GM23248 (cell line): Measurements from ENCODE around the gene TNFSF13. TPM values are rescaled to one million over a fixed set of nuclear protein-coding genes. Genes with fewer than 3 reads are reported as not detected.
A peak's percentile ranks its signal among the peaks of the same experiment; 100 is the strongest.

Source experiments
- DNase-seq: peaks from one replicate; pipeline ENCODE4 v3.0.0-alpha.2; 2015
- H2AFZ ChIP-seq: fragments of 200-600 bp; sonication (generic); 2 replicates; pipeline ENCODE4 v1.6.1; 2016; ENCODE audit warnings: antibody characterized with exemption
- H3F3A ChIP-seq: fragments of 200-600 bp; sonication (generic); 2 replicates; pipeline ENCODE4 v1.6.1; 2016; ENCODE audit warnings: mild to moderate bottlenecking, antibody characterized with exemption, mixed run types; ENCODE audit not compliant: insufficient read depth
- H3K27ac ChIP-seq: fragments of 200-600 bp; sonication (generic); 2 replicates; pipeline ENCODE4 v1.5.1; 2016; ENCODE audit warnings: mild to moderate bottlenecking
- H3K27me3 ChIP-seq: fragments of 200-600 bp; sonication (generic); replicated peaks from 2 replicates; pipeline ENCODE4 v1.6.1; 2016; ENCODE audit warnings: mild to moderate bottlenecking; ENCODE audit not compliant: insufficient read depth
- H3K36me3 ChIP-seq: fragments of 200-600 bp; sonication (generic); 2 replicates; pipeline ENCODE4 v1.6.1; 2016; ENCODE audit warnings: low read depth, mild to moderate bottlenecking
- H3K4me1 ChIP-seq: fragments of 200-600 bp; sonication (generic); 2 replicates; pipeline ENCODE4 v1.6.1; 2016; ENCODE audit warnings: mild to moderate bottlenecking; ENCODE audit not compliant: insufficient read depth
- H3K4me2 ChIP-seq: fragments of 200-600 bp; sonication (generic); one replicate; pipeline ENCODE4 v1.6.1; 2016; ENCODE audit warnings: mild to moderate bottlenecking; ENCODE audit not compliant: unreplicated experiment
- H3K4me3 ChIP-seq: fragments of 200-600 bp; sonication (generic); 2 replicates; pipeline ENCODE4 v1.5.1; 2016; ENCODE audit warnings: mild to moderate bottlenecking
- H3K79me2 ChIP-seq: fragments of 200-600 bp; sonication (generic); 2 replicates; pipeline ENCODE4 v1.6.1; 2016; ENCODE audit warnings: mild to moderate bottlenecking; ENCODE audit not compliant: insufficient read depth
- H3K9ac ChIP-seq: fragments of 200-600 bp; sonication (generic); 2 replicates; pipeline ENCODE4 v1.6.1; 2016; ENCODE audit warnings: mild to moderate bottlenecking
- H3K9me2 ChIP-seq: fragments of 200-600 bp; sonication (generic); 2 replicates; pipeline ENCODE4 v1.6.1; 2016; ENCODE audit warnings: mixed run types, mild to moderate bottlenecking, moderate library complexity; ENCODE audit not compliant: insufficient read depth
- H3K9me3 ChIP-seq: fragments of 200-600 bp; sonication (generic); one replicate; pipeline ENCODE4 v1.6.1; 2017; ENCODE audit warnings: low read depth
- H4K20me1 ChIP-seq: fragments of 200-600 bp; sonication (generic); 2 replicates; pipeline ENCODE4 v1.6.0; 2016; ENCODE audit not compliant: insufficient read depth
- EZH2 ChIP-seq: fragments of 200-600 bp; sonication (generic); IDR thresholded peaks from 2 replicates; pipeline ENCODE4 v1.6.1; 2018; ENCODE audit warnings: antibody characterized with exemption, mild to moderate bottlenecking; ENCODE audit not compliant: insufficient read depth, poor library complexity, severe bottlenecking
- EZH2phosphoT487 ChIP-seq: fragments of 200-600 bp; sonication (generic); IDR thresholded peaks from 2 replicates; pipeline ENCODE4 v1.6.1; 2018; ENCODE audit warnings: antibody characterized with exemption, moderate library complexity, mild to moderate bottlenecking, low read depth; ENCODE audit not compliant: insufficient read depth
- WGBS, 2 experiments: methylation state at CpG; one replicate each; pipeline ENCODE4 v1.1.6; 2015 to 2017; ENCODE audit warnings: low lambda C conversion rate in 2 of 2, low coverage in 1 of 2; ENCODE audit errors: missing lambda C conversion rate in 2 of 2; 5-methylcytosine and 5-hydroxymethylcytosine counted together
- in situ Hi-C: fragments of 300-500 bp; cut with MboI; formaldehyde crosslinking; loops from 2 replicates; pipeline ENCODE4 v1.15.0; 2020
- polyA plus RNA-seq: library from polyadenylated mRNA; unstranded; fragments of >200 nt; fragmentation: Nextera tagmentation; extraction: Ambion mirVana; gene quantifications from 2 replicates; pipeline ENCODE4 v1.2.1, GENCODE V29; 2016
- total RNA-seq: library from RNA; depleted of rRNA; stranded (reverse); fragments of >200 nt; shearing (Covaris generic); gene quantifications from 2 replicates; pipeline ENCODE4 v1.2.3, GENCODE V29; 2014

TNFSF13 gene
- total and polyA plus RNA-seq, 2 experiments from 2014 or later: 1.4 TPM; not detected in 1

GRCh38 chr17:7576432-7576937 is 17.9 kb downstream of the TNFSF13 start:
- 61 to 67% methylated on average over 14 of the region's 14 CpGs for WGBS, 2 experiments
- Histone ChIP-seq H2AFZ (no peak overlapping the region), H3K4me1 (peaks cover 37% of the 10 kb centered on the region), H4K20me1 (peaks cover 33% of the 10 kb centered on the region), H3K27me3 (no peaks in the 10 kb centered on the region), H3K4me3 (no peak overlapping the region; the same call in 1 of the 2 replicates), H3K27ac (peak overlapping the region; percentile 96), H3K4me2 (peak overlapping the region; percentile 79), H3K9me2 (no peaks in the 10 kb centered on the region), H3K36me3 (peaks cover 44% of the 10 kb centered on the region), H3F3A (peaks cover 63% of the 10 kb centered on the region), H3K79me2 (peaks cover 75% of the 10 kb centered on the region), H3K9me3 (no peaks in the 10 kb centered on the region), H3K9ac (peak overlapping the region; percentile 99)
- in situ Hi-C loops: no loop called here
- TF ChIP-seq EZH2 (no peak), EZH2phosphoT487 (no peak)
- DNase-seq: peak; percentile 32

- Histone ChIP-seq H4K20me1 (peaks cover 33% of the 10 kb centered on the region), H2AFZ (no peak overlapping the region), H3K9ac (peak overlapping the region; percentile 99; the same call in 1 of the 2 replicates), H3K79me2 (peaks cover 81% of the 10 kb centered on the region), H3F3A (peaks cover 60% of the 10 kb centered on the region), H3K27ac (peak overlapping the region; percentile 96), H3K27me3 (no peaks in the 10 kb centered on the region), H3K9me2 (no peaks in the 10 kb centered on the region), H3K36me3 (peaks cover 44% of the 10 kb centered on the region), H3K4me1 (peaks cover 43% of the 10 kb centered on the region), H3K9me3 (no peaks in the 10 kb centered on the region), H3K4me3 (no peak overlapping the region), H3K4me2 (no peak overlapping the region)
- DNase-seq: no peak
- WGBS, 2 experiments: 70 to 72% methylated on average over 17 of the region's 17 CpGs
- TF ChIP-seq EZH2: no peak
- no peak for TF ChIP-seq EZH2phosphoT487
- in situ Hi-C loops: no loop called here
Measured at GRCh38 chr17:7577327-7578199, 19.0 kb downstream of the TNFSF13 start.

- peak within 1 kb of the TSS; percentile 55 for H3K4me2 ChIP-seq
Measured at GRCh38 chr17:7579001-7579833, 20.7 kb downstream of the TNFSF13 start, which contains the start of gene CD68. Gene CD68 (plus strand): TSS chr17:7579638. CDS start chr17:7579678, 40 bp downstream.

More at GRCh38 chr17:7579001-7579833, 20.7 kb downstream of the TNFSF13 start, which contains the start of gene CD68:
- Histone ChIP-seq H2AFZ (no peak within 1 kb of the TSS), H3K79me2 (peaks cover 75% of the 10 kb centered on the region), H3K4me1 (peaks cover 51% of the 10 kb centered on the region), H3K4me3 (peak within 1 kb of the TSS; percentile 48), H3F3A (peaks cover 57% of the 10 kb centered on the region), H4K20me1 (peaks cover 29% of the 10 kb centered on the region), H3K27ac (peak within 1 kb of the TSS; percentile 96), H3K9ac (peak within 1 kb of the TSS; percentile 80), H3K9me2 (no peaks in the 10 kb centered on the region), H3K27me3 (no peaks in the 10 kb centered on the region), H3K9me3 (no peaks in the 10 kb centered on the region), H3K36me3 (peaks cover 40% of the 10 kb centered on the region)
- no peak for TF ChIP-seq EZH2
- no peak for TF ChIP-seq EZH2phosphoT487
- peak; percentile 98 for DNase-seq
- in situ Hi-C loops: no loop called here
- WGBS, 2 experiments: 1 to 2% methylated on average over 7 of the region's 7 CpGs
